ENCODE data around the gene A4GNT. TPM values are rescaled to one million over a fixed set of nuclear protein-coding genes. Genes with fewer than 3 reads are reported as not detected.
"Not testable (repeated sequence)": the region's sequence is repeated elsewhere in the genome, so short reads cannot be mapped to it uniquely, and the experiment has no call there.

A4GNT gene
- total RNA-seq, 1 donor = not detected

GRCh38 chr3:138112362-138112761 lies 19.8 kb downstream of the A4GNT start:
- no peak for DNase-seq (ENCODE audit: low read depth)
- no peak for TF ChIP-seq CTCF (IDR thresholded peaks at IDR 0.05; ENCODE audit: insufficient read depth, low read length)
- H3K4me3 ChIP-seq (ENCODE audit: low read depth, low read length) = no peak overlapping the region

GRCh38 chr3:138105598-138105997 lies 26.6 kb downstream of the A4GNT start:
- DNase-seq (ENCODE audit: low read depth) = no peak
- no peak overlapping the region for H3K4me3 ChIP-seq (ENCODE audit: low read depth, low read length)
- TF ChIP-seq CTCF (IDR thresholded peaks at IDR 0.05; ENCODE audit: insufficient read depth, low read length) = no peak

GRCh38 chr3:138103466-138103865 lies 28.7 kb downstream of the A4GNT start:
- no peak for TF ChIP-seq CTCF (IDR thresholded peaks at IDR 0.05; ENCODE audit: insufficient read depth, low read length)
- no peak overlapping the region for H3K4me3 ChIP-seq (ENCODE audit: low read depth, low read length)
- no peak for DNase-seq (ENCODE audit: low read depth)

GRCh38 chr3:138101351-138101940 lies 30.7 kb downstream of the A4GNT start:
- not testable (repeated sequence) for DNase-seq (ENCODE audit: low read depth); H3K4me3 ChIP-seq (ENCODE audit: low read depth, low read length)
- peak; percentile 16 for TF ChIP-seq CTCF (IDR thresholded peaks at IDR 0.05; ENCODE audit: insufficient read depth, low read length)

GRCh38 chr3:138099417-138099816 lies 32.8 kb downstream of the A4GNT start:
- DNase-seq (ENCODE audit: low read depth) = no peak
- H3K4me3 ChIP-seq (ENCODE audit: low read depth, low read length) = no peak overlapping the region
- no peak for TF ChIP-seq CTCF (IDR thresholded peaks at IDR 0.05; ENCODE audit: insufficient read depth, low read length)

GRCh38 chr3:138097192-138098172 lies 34.7 kb downstream of the A4GNT start:
- TF ChIP-seq CTCF (IDR thresholded peaks at IDR 0.05; ENCODE audit: insufficient read depth, low read length) = peak; percentile 60
- no peak for DNase-seq (ENCODE audit: low read depth)
- no peak overlapping the region for H3K4me3 ChIP-seq (ENCODE audit: low read depth, low read length)
